Measurements from ENCODE around the gene HHAT. TPM values are rescaled to one million over a fixed set of nuclear protein-coding genes. Genes with fewer than 3 reads are reported as not detected.

Gene HHAT
- total and polyA plus RNA-seq, 12 donors = 0.81 to 4.3 (median 2.6) TPM

DNA sequence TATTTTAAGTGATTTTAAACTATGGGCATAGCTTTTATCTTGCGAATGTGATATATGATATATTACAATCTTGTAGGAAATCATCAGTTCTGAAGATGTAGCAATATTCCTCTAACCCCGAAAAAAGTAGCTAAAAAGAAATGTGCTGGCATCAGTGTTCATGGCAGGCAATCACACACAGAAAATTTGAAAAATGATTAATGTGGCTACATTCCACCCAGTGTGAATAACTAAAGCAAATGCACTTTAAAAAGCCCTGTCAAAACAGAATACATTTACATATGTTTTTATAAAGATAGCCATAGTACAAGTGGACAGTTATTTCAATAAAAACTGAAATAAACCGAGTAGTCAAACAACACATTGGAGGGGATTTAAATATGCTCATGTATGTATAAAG, 260.2 kb downstream of the HHAT start:
- Histone ChIP-seq H3K27ac (no peak overlapping the region), H3K27me3 (no peaks in the 10 kb centered on the region), H3K4me3 (no peak overlapping the region), H3K4me1 (no peaks in the 10 kb centered on the region), H3K36me3 (peaks cover 0 to 3% (median 0%) of the 10 kb centered on the region in 9 donors), H3K9me3 (peaks cover 0 to 25% (median 0%) of the 10 kb centered on the region in 11 donors)
- TF ChIP-seq, protein P1, sequence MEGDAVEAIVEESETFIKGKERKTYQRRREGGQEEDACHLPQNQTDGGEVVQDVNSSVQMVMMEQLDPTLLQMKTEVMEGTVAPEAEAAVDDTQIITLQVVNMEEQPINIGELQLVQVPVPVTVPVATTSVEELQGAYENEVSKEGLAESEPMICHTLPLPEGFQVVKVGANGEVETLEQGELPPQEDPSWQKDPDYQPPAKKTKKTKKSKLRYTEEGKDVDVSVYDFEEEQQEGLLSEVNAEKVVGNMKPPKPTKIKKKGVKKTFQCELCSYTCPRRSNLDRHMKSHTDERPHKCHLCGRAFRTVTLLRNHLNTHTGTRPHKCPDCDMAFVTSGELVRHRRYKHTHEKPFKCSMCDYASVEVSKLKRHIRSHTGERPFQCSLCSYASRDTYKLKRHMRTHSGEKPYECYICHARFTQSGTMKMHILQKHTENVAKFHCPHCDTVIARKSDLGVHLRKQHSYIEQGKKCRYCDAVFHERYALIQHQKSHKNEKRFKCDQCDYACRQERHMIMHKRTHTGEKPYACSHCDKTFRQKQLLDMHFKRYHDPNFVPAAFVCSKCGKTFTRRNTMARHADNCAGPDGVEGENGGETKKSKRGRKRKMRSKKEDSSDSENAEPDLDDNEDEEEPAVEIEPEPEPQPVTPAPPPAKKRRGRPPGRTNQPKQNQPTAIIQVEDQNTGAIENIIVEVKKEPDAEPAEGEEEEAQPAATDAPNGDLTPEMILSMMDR (IDR thresholded peaks at IDR 0.05) = no peak
- intact Hi-C loops (cut with DNase I) = loop anchor here in 4 of 10 donors (5.0 to 10.0 kb wide), 5 partner anchors 134 to 543 kb away; partner anchors contain the start of gene KCNH1 (in 1 of the 4)
- no peak for DNase-seq
- no peak for ATAC-seq
- WGBS, 2 donors = 90 to 92% methylated on average over 3 of the region's 3 CpGs

DNA sequence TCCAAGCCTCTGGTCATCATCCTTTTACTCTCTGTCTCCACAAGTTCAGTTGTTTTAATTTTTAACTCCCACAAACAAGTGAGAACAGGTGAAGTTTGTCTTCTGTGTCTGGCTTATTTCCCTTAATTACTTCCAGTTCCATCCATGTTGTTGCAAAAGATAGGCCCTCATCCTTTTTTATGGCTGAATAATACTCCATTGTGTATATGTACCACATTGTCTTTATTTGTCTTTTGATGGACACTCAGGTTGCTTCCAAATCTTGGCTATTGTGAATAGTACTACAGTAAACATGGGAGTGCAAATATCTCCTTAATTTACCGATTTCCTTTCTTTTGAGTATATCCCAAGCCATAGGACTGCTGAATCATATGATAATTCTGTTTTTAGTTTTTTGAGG, 262.5 kb downstream of the HHAT start:
- no peaks in the 10 kb centered on the region for H3K27me3 ChIP-seq
- DNase-seq = no peak
- H3K27ac ChIP-seq = no peak overlapping the region
- no peak for ATAC-seq
- peaks cover 0 to 31% (median 0%) of the 10 kb centered on the region in 11 donors for H3K9me3 ChIP-seq
- H3K36me3 ChIP-seq = peaks cover 0 to 3% (median 0%) of the 10 kb centered on the region in 9 donors
- intact Hi-C loops (cut with DNase I) = no loop called here
- H3K4me3 ChIP-seq = no peak overlapping the region
- no peaks in the 10 kb centered on the region for H3K4me1 ChIP-seq
- TF ChIP-seq, protein P1 (IDR thresholded peaks at IDR 0.05) = no peak
- 98% methylated on average over 1 of the region's 1 CpG for WGBS, 2 donors

DNA sequence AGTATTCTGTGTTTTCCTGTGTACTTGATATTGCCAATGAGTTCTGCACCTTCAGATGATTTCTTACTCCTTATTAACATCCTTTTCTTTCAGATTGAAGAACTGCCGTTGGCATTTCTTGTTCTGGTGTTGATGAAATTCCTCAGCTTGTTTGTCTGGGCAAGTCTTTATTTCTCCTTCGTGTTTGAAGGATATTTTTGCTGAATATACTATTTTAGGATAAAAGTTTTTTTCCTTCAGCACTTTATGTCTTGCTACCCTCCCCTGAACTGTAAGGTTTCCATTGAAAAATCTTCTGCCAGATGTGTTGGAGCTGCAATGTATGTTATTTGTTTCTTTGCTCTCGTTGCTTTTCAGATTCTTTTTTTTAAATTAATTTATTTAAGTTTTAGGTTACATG, 265.9 kb downstream of the HHAT start:
- DNase-seq (no peak), ATAC-seq (no peak)
- intact Hi-C loops (cut with DNase I) = no loop called here
- Histone ChIP-seq H3K27me3 (no peaks in the 10 kb centered on the region), H3K4me1 (peaks cover 0 to 14% (median 0%) of the 10 kb centered on the region in 9 donors), H3K27ac (no peak overlapping the region), H3K9me3 (peaks cover 0 to 28% (median 0%) of the 10 kb centered on the region in 11 donors), H3K4me3 (no peak overlapping the region), H3K36me3 (no peaks in the 10 kb centered on the region)
- 45 to 63% methylated on average over 3 of the region's 3 CpGs for WGBS, 2 donors
- TF ChIP-seq, protein P1 (IDR thresholded peaks at IDR 0.05) = no peak

DNA sequence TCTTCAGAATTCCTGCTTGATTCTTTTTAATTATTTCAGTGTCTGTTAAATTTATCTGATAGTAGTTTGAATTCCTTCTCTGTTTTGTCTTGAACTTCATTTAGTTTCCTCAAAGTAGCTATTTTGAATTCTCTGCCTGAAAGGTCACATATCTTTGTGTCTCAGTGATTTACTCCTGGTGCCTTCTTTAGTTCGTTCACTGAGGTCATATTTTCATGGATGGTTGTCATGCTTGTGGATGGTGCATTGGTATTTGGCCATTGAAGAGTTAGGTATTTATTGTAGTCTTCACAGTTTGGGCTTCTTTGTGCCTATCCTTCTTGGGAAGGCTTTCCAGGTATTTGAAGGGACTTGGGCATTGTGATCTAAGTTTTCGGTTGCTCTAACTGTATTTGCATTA, 267.9 kb downstream of the HHAT start:
- TF ChIP-seq, protein P1 (IDR thresholded peaks at IDR 0.05) = no peak
- ATAC-seq (no peak), DNase-seq (no peak)
- Histone ChIP-seq H3K4me1 (peaks cover 0 to 14% (median 0%) of the 10 kb centered on the region in 9 donors), H3K9me3 (peaks cover 0 to 19% (median 0%) of the 10 kb centered on the region in 11 donors), H3K27ac (no peak overlapping the region), H3K27me3 (no peaks in the 10 kb centered on the region), H3K4me3 (no peak overlapping the region), H3K36me3 (no peaks in the 10 kb centered on the region)
- 83 to 87% methylated on average over 2 of the region's 2 CpGs for WGBS, 2 donors
- intact Hi-C loops (cut with DNase I) = no loop called here

Measured in heart right ventricle (tissue), 16 donors.